SK-N-SH (cell line): Measurements from ENCODE around the gene ZFPL1. TPM values are rescaled to one million over a fixed set of nuclear protein-coding genes. Genes with fewer than 3 reads are reported as not detected.

Source experiments
- CTCF ChIA-PET: fragments of 300-600, 350-600 bp; formaldehyde crosslinking; extraction: SDS; loops from one replicate; lab custom pipeline; 2021; lab: Yijun Ruan, JAX
- POLR2A ChIA-PET: fragments of 350-600 bp; sonication (Branson Sonifier 250); formaldehyde crosslinking; extraction: SDS; loops from one replicate; lab custom pipeline; 2020; ENCODE audit warnings: antibody characterized with exemption, inconsistent platforms; lab: Yijun Ruan, JAX
- DNase-seq: peaks from one replicate; pipeline ENCODE4 v3.0.0; 2012
- H2AFZ ChIP-seq: fragments of 200-600 bp; sonication (generic); 2 replicates; pipeline ENCODE4 v1.8.1; 2016; ENCODE audit warnings: antibody characterized with exemption, mild to moderate bottlenecking, low read depth
- H3F3A ChIP-seq: fragments of 200-600 bp; sonication (generic); replicated peaks from 2 replicates; pipeline ENCODE3; 2016; ENCODE audit warnings: antibody characterized with exemption, mild to moderate bottlenecking; ENCODE audit not compliant: insufficient read depth
- H3K27ac ChIP-seq, 2 experiments: fragments of 200-500 bp in 1 of 2; fragments of 200-600 bp in 1 of 2; sonication (Bioruptor generic) in 1 of 2; sonication (generic), shearing (Covaris generic) in 1 of 2; 2 replicates each; pipeline versions ENCODE4 v1.5.1 to v1.6.1; 2014 to 2016; ENCODE audit warnings: low read depth in 2 of 2, inconsistent platforms in 1 of 2, low read length in 1 of 2, mild to moderate bottlenecking in 1 of 2, mixed read lengths in 1 of 2
- H3K27me3 ChIP-seq: fragments of 200-600 bp; sonication (generic), shearing (Covaris generic); 2 replicates; pipeline ENCODE4 v1.6.1; 2016; ENCODE audit warnings: mixed run types; ENCODE audit not compliant: insufficient read depth
- H3K36me3 ChIP-seq, 2 experiments: fragments of 200-500 bp in 1 of 2; fragments of 200-600 bp in 1 of 2; sonication (Bioruptor generic) in 1 of 2; sonication (generic) in 1 of 2; replicated peaks in 1 of 2; 2 replicates each; pipeline versions ENCODE3 to v1.5.1; 2014 to 2016; ENCODE audit warnings: low read length in 1 of 2, mild to moderate bottlenecking in 1 of 2; ENCODE audit not compliant: insufficient read depth in 2 of 2, control insufficient read depth in 1 of 2
- H3K4me1 ChIP-seq, 2 experiments: fragments of 200-500 bp in 1 of 2; fragments of 200-600 bp in 1 of 2; sonication (Bioruptor generic) in 1 of 2; sonication (generic), shearing (Covaris generic) in 1 of 2; 2 replicates each; pipeline versions ENCODE4 v1.5.1 to v1.6.1; 2014 to 2016; ENCODE audit warnings: low read depth in 1 of 2, low read length in 1 of 2, mixed run types in 1 of 2; ENCODE audit not compliant: insufficient read depth in 2 of 2, control insufficient read depth in 1 of 2
- H3K4me2 ChIP-seq: fragments of 200-600 bp; sonication (generic), shearing (Covaris generic); 2 replicates; pipeline ENCODE4 v1.6.1; 2017; ENCODE audit warnings: mixed run types
- H3K4me3 ChIP-seq, 2 experiments: fragments of 200-500 bp in 1 of 2; fragments of 200-600 bp in 1 of 2; sonication (Bioruptor generic) in 1 of 2; sonication (generic), shearing (Covaris generic) in 1 of 2; 2 replicates each; pipeline versions ENCODE4 v1.5.1 to v1.8.1; 2014 to 2016; ENCODE audit warnings: low read depth in 2 of 2, inconsistent platforms in 1 of 2, low read length in 1 of 2, mild to moderate bottlenecking in 1 of 2, mixed read lengths in 1 of 2, moderate library complexity in 1 of 2
- H3K79me2 ChIP-seq: fragments of 200-600 bp; sonication (generic); 2 replicates; pipeline ENCODE4 v1.8.1; 2017; ENCODE audit warnings: mild to moderate bottlenecking; ENCODE audit not compliant: insufficient read depth
- H3K9ac ChIP-seq: fragments of 200-600 bp; sonication (generic); 2 replicates; pipeline ENCODE4 v1.6.1; 2017; ENCODE audit warnings: mixed run types
- H3K9me2 ChIP-seq: fragments of 200-600 bp; sonication (generic); 2 replicates; pipeline ENCODE4 v1.6.1; 2017; ENCODE audit warnings: mixed run types
- H3K9me3 ChIP-seq: fragments of 200-600 bp; sonication (generic); 2 replicates; pipeline ENCODE4 v1.6.1; 2017; ENCODE audit warnings: mixed run types, mild to moderate bottlenecking, moderate library complexity
- H4K20me1 ChIP-seq: fragments of 200-600 bp; sonication (generic); 2 replicates; pipeline ENCODE4 v1.6.1; 2017; ENCODE audit warnings: mild to moderate bottlenecking, mixed run types; ENCODE audit not compliant: insufficient read depth
- CHD2 ChIP-seq: fragments of 150-350 bp; IDR thresholded peaks from 2 replicates; pipeline ENCODE4 v1.6.1; 2018; ENCODE audit warnings: low read length; ENCODE audit not compliant: partially characterized antibody
- EP300 ChIP-seq, 2 experiments: IDR thresholded peaks; 2 replicates each; pipeline versions ENCODE4 v1.4.0 to v1.6.1; 2012; ENCODE audit warnings: borderline replicate concordance in 1 of 2, low read depth in 1 of 2, low read length in 1 of 2
- FOSL2 ChIP-seq: IDR thresholded peaks from 2 replicates; pipeline ENCODE4 v1.4.0; 2012; ENCODE audit warnings: low read depth, mild to moderate bottlenecking, moderate library complexity, borderline replicate concordance
- FOXJ3 ChIP-seq: sonication (generic); formaldehyde crosslinking; IDR thresholded peaks from 2 replicates; pipeline ENCODE4 v1.5.1; 2020; ENCODE audit warnings: mild to moderate bottlenecking, missing genetic modification reagents
- GATA2 ChIP-seq: sonication (generic); formaldehyde crosslinking; IDR thresholded peaks from 2 replicates; pipeline ENCODE4 v1.5.0; 2020; ENCODE audit warnings: mild to moderate bottlenecking, missing genetic modification reagents
- MEF2A ChIP-seq: IDR thresholded peaks from 2 replicates; pipeline ENCODE4 v1.4.0; 2012; ENCODE audit warnings: low read depth, borderline replicate concordance
- MXI1 ChIP-seq: IDR thresholded peaks from 2 replicates; pipeline ENCODE4 v1.6.1; 2012; ENCODE audit warnings: mild to moderate bottlenecking, low read depth, low read length, improper control_type of control experiment
- NFIC ChIP-seq: IDR thresholded peaks from 2 replicates; pipeline ENCODE4 v1.4.0; 2012; ENCODE audit warnings: borderline replicate concordance
- NRF1 ChIP-seq: IDR thresholded peaks from 2 replicates; pipeline ENCODE4 v1.6.1; 2012; ENCODE audit warnings: low read depth, mild to moderate bottlenecking, low read length
- POLR2AphosphoS5 ChIP-seq: IDR thresholded peaks from 2 replicates; pipeline ENCODE4 v1.6.1; 2012; ENCODE audit warnings: low read depth, low read length
- RAD21 ChIP-seq: IDR thresholded peaks from 2 replicates; pipeline ENCODE4 v1.6.1; 2012; ENCODE audit warnings: mild to moderate bottlenecking, low read length
- RXRA ChIP-seq: IDR thresholded peaks from 2 replicates; pipeline ENCODE4 v1.4.0; 2012; ENCODE audit warnings: low read depth, mild to moderate bottlenecking, borderline replicate concordance
- SIN3A ChIP-seq: IDR thresholded peaks from 2 replicates; pipeline ENCODE4 v1.6.1; 2012; ENCODE audit warnings: low read depth, mild to moderate bottlenecking, low read length, moderate library complexity, borderline replicate concordance
- SMC3 ChIP-seq: IDR thresholded peaks from 2 replicates; pipeline ENCODE4 v1.6.1; 2012; ENCODE audit warnings: low read depth, low read length, improper control_type of control experiment
- TAF1 ChIP-seq: IDR thresholded peaks from 2 replicates; pipeline ENCODE4 v1.6.1; 2012; ENCODE audit warnings: low read depth, mild to moderate bottlenecking, low read length, moderate library complexity, borderline replicate concordance
- TCF12 ChIP-seq: IDR thresholded peaks from 2 replicates; pipeline ENCODE4 v1.4.0; 2012
- TEAD4 ChIP-seq: IDR thresholded peaks from 2 replicates; pipeline ENCODE4 v1.4.0; 2012; ENCODE audit warnings: mild to moderate bottlenecking, borderline replicate concordance; ENCODE audit not compliant: insufficient read depth
- WGBS: methylation state at CpG from one replicate; pipeline ENCODE4 v1.1.6; 2017; ENCODE audit warnings: low lambda C conversion rate; 5-methylcytosine and 5-hydroxymethylcytosine counted together
- polyA plus RNA-seq, 3 experiments: library from polyadenylated mRNA; depleted of rRNA; stranded (reverse); fragments of >200 nt; gene quantifications; 2 replicates each; pipeline ENCODE4 v1.2.3, GENCODE V29; 2012
- TF ChIP-seq, protein P1 (sequence below): IDR thresholded peaks from 2 replicates; pipeline ENCODE4; 2012
- TF ChIP-seq, protein P2 (sequence below): fragments of 200-600 bp; sonication (generic); IDR thresholded peaks from 2 replicates; pipeline ENCODE4 v1.6.1; 2017; ENCODE audit warnings: antibody characterized with exemption, mild to moderate bottlenecking, moderate library complexity
- TF ChIP-seq, protein P3 (sequence below): fragments of 150-350 bp; IDR thresholded peaks from 2 replicates; pipeline ENCODE4 v1.6.1; 2016; ENCODE audit warnings: mild to moderate bottlenecking, low read depth, low read length

ZFPL1 gene
- polyA plus RNA-seq, 1 of the 3 experiments (the other 2 are of a cell fraction), result 75.9 TPM

DNA sequence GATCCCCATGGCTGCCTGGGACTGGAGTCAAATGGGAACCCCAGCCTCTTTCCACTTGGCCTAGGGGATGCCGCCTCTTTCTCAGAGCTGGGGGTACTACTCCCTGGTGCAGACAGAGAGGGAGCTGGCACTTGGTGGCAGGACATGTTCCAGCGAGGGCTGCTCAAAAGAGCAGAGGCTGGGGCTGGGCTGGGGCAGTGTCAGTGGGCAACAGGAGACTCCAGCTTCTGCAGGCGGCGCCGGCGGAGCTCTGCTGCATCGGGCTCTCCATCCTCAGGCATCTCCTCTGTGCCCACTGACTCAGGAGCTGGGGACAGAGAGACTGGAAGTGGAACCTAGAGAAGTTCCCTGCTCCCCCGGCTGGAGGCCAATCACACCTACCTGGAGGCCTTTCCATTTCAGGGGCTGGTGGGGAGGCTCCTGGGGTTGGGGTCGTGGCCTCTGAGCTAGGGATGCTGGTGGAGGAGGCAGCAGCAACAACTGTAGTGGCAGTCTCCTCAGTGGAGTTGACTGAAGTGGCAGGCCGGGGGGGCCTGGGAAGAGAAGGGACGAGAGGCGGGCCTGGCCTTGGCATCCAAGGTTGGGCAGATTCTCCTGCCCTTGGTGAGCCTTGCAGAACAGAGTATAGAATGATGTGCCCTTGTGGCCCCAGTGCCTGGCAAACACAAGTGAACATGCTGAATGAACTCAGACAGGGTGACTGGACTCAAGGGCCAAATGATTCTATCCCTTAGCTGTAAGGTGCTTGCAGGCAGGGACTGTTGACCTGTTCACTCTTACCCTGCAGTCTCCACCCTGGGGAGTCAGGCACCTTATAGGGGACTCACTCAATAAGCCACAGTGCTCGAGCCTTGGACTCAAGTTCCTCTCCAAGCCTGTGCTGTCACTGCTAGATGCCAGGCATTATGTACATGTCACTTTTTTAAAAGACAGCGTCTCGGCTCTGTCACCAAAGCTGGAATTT lies 44.4 kb downstream of the ZFPL1 start:
- ChIA-PET CTCF (interaction anchor here (1.7 to 4.3 kb wide), 3 partner anchors 11 to 18 kb away, joined by 7 to 22 read pairs (median 10); partner anchors contain the start of genes TM7SF2 and ZNHIT2), POLR2A (interaction anchor here (0.5 to 1.6 kb wide), 4 partner anchors 16 to 572 kb away, joined by 4 to 5 read pairs (median 4); no protein-coding TSS in a partner anchor)
- peaks cover 0 to 15% of the 10 kb centered on the region in 2 experiments; a peak in 2 of 4 replicates for H3K4me1 ChIP-seq
- peaks cover 10% of the 10 kb centered on the region for H3F3A ChIP-seq
- no peaks in the 10 kb centered on the region for H3K27me3 ChIP-seq
- no peaks in the 10 kb centered on the region; the same call in 1 of the 2 replicates for H4K20me1 ChIP-seq
- TF ChIP-seq, protein P1, sequence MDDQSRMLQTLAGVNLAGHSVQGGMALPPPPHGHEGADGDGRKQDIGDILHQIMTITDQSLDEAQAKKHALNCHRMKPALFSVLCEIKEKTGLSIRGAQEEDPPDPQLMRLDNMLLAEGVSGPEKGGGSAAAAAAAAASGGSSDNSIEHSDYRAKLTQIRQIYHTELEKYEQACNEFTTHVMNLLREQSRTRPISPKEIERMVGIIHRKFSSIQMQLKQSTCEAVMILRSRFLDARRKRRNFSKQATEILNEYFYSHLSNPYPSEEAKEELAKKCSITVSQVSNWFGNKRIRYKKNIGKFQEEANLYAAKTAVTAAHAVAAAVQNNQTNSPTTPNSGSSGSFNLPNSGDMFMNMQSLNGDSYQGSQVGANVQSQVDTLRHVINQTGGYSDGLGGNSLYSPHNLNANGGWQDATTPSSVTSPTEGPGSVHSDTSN, result no peak
- TF ChIP-seq POLR2AphosphoS5 (no peak; the same call in 1 of the 2 replicates), RAD21 (no peak), CHD2 (no peak), EP300 (IDR thresholded peaks at IDR 0.05; ENCODE audit: borderline replicate concordance in 1 of 2, low read depth in 1 of 2, low read length in 1 of 2) (no peak), NFIC (no peak), FOXJ3 (CRISPR knock-in tag) (no peak)
- TF ChIP-seq, protein P2, sequence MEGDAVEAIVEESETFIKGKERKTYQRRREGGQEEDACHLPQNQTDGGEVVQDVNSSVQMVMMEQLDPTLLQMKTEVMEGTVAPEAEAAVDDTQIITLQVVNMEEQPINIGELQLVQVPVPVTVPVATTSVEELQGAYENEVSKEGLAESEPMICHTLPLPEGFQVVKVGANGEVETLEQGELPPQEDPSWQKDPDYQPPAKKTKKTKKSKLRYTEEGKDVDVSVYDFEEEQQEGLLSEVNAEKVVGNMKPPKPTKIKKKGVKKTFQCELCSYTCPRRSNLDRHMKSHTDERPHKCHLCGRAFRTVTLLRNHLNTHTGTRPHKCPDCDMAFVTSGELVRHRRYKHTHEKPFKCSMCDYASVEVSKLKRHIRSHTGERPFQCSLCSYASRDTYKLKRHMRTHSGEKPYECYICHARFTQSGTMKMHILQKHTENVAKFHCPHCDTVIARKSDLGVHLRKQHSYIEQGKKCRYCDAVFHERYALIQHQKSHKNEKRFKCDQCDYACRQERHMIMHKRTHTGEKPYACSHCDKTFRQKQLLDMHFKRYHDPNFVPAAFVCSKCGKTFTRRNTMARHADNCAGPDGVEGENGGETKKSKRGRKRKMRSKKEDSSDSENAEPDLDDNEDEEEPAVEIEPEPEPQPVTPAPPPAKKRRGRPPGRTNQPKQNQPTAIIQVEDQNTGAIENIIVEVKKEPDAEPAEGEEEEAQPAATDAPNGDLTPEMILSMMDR, result no peak
- no peak overlapping the region for H2AFZ ChIP-seq
- H3K4me2 ChIP-seq, result no peak overlapping the region
- peaks cover 38% of the 10 kb centered on the region for H3K79me2 ChIP-seq
- H3K27ac ChIP-seq, result no peak overlapping the region
- no peak overlapping the region for H3K9ac ChIP-seq
- WGBS, result 95% methylated on average over 6 of the region's 15 CpGs
- DNase-seq, result no peak
- H3K9me3 ChIP-seq, result no peaks in the 10 kb centered on the region
- H3K9me2 ChIP-seq, result no peaks in the 10 kb centered on the region
- H3K36me3 ChIP-seq, result peaks cover 25 to 77% of the 10 kb centered on the region in 2 experiments
- no peak overlapping the region for H3K4me3 ChIP-seq

DNA sequence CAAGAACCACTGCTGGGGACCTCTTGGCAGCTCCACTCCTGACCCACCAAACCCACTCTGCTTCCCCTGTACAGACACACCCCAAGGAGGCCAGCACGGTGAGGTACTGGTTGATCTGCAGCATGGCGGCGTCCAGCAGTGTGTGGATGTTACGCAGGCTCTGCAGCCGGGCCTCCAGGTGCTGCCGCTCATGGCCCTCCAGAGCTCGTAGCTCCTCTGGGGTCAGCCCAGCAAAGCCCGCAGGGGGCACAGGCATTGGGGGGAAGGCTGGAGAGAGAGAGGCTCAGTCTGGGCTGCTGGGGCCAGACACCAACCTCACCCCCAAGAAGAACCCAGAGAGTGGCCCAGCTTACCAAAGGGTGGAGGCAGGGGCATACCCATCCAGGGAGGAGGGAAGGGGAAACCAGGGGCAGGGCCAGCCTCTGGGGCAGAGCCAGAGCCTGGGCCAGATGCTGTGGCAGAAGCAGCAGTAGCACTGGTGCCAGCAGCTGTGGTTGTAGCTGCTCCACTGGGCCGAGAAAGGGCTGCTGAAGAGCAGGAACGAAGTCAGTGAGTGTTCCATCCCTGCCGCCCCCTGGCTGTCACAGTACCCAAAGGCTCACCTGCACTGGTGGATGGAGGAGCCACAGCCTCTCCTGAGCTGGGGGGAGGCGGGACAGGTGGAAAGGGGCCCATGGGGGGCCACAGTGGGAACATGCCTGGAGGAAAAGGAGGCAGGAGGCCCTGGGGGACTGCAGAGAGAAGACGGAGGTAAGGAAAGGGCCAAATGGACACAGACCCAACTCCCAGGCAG lies 45.8 kb downstream of the ZFPL1 start:
- Histone ChIP-seq H3K4me2 (no peak overlapping the region), H2AFZ (no peak overlapping the region), H3K9me3 (no peaks in the 10 kb centered on the region), H3K4me3 (no peak overlapping the region), H3K79me2 (peaks cover 33% of the 10 kb centered on the region; the same call in 1 of the 2 replicates), H3F3A (peaks cover 10% of the 10 kb centered on the region), H3K4me1 (peaks cover 0 to 17% of the 10 kb centered on the region in 2 experiments; a peak in 2 of 4 replicates), H3K9me2 (no peaks in the 10 kb centered on the region), H3K9ac (no peak overlapping the region), H3K27ac (no peak overlapping the region), H3K27me3 (no peaks in the 10 kb centered on the region), H4K20me1 (no peaks in the 10 kb centered on the region; the same call in 1 of the 2 replicates), H3K36me3 (peaks cover 19 to 72% of the 10 kb centered on the region in 2 experiments)
- no peak for DNase-seq
- CTCF ChIA-PET, result interaction anchor here (0.8 to 4.3 kb wide), 5 partner anchors 12 to 386 kb away, joined by 3 to 23 read pairs (median 7); partner anchors contain the start of genes ARL2, RASGRP2, TM7SF2 and ZNHIT2
- 95% methylated on average over 9 of the region's 13 CpGs for WGBS
- POLR2A ChIA-PET, result no interaction called here
- TF ChIP-seq NRF1 (no peak), FOSL2 (no peak), TEAD4 (no peak), EP300 (IDR thresholded peaks at IDR 0.05; ENCODE audit: borderline replicate concordance in 1 of 2, low read depth in 1 of 2, low read length in 1 of 2) (no peak), RXRA (no peak), SIN3A (no peak), TCF12 (no peak), MXI1 (no peak), GATA2 (CRISPR knock-in tag) (no peak), RAD21 (no peak), MEF2A (no peak), SMC3 (no peak), TAF1 (no peak)
- TF ChIP-seq, protein P3, sequence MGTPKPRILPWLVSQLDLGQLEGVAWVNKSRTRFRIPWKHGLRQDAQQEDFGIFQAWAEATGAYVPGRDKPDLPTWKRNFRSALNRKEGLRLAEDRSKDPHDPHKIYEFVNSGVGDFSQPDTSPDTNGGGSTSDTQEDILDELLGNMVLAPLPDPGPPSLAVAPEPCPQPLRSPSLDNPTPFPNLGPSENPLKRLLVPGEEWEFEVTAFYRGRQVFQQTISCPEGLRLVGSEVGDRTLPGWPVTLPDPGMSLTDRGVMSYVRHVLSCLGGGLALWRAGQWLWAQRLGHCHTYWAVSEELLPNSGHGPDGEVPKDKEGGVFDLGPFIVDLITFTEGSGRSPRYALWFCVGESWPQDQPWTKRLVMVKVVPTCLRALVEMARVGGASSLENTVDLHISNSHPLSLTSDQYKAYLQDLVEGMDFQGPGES, result no peak
